DOHH2 (cell line): Measurements from ENCODE around the gene KDM5B.

Experiments
- CTCF ChIP-seq: fragments of 200-600 bp; sonication (generic); IDR thresholded peaks from one replicate; pipeline ENCODE4 v1.5.1; 2014; ENCODE audit warnings: antibody characterized with exemption, mild to moderate bottlenecking, low read depth, low read length; ENCODE audit not compliant: poor library complexity, severe bottlenecking
- EZH2phosphoT487 ChIP-seq: fragments of 200-600 bp; sonication (generic); IDR thresholded peaks from 2 replicates; pipeline ENCODE4 v1.6.1; 2017; ENCODE audit warnings: borderline replicate concordance, mild to moderate bottlenecking, antibody characterized with exemption, low read length, moderate library complexity, mixed read lengths

GRCh38 chr1:202810615-202811295, 2.5 kb upstream of the KDM5B start, which contains the start of gene PCAT6:
- TF ChIP-seq EZH2phosphoT487 (peak; percentile 44; the same call in 1 of the 2 replicates), CTCF (no peak)
